HAP-1 (cell line): ENCODE results near the gene TCERG1.
A peak's percentile ranks its signal among the peaks of the same experiment; 100 is the strongest.

ENCODE experiments used
- DNase-seq, 2 experiments: peaks; one replicate each; pipeline ENCODE4 v3.0.0-alpha.2; 2016 to 2020; ENCODE audit warnings: low spot score in 2 of 2
- H3K27me3 ChIP-seq: fragments of 250-450 bp; sonication (Bioruptor Pico); 2 replicates; pipeline ENCODE4 v1.5.1; 2020; ENCODE audit warnings: low read depth, mild to moderate bottlenecking, moderate library complexity
- H3K36me3 ChIP-seq: fragments of 250-450 bp; sonication (Bioruptor Pico); replicated peaks from 2 replicates; pipeline ENCODE4 v1.5.1; 2020; ENCODE audit warnings: mild to moderate bottlenecking
- H3K4me1 ChIP-seq: fragments of 250-450 bp; sonication (Bioruptor Pico); 2 replicates; pipeline ENCODE4 v1.5.1; 2020; ENCODE audit warnings: mild to moderate bottlenecking
- H3K4me3 ChIP-seq: fragments of 250-450 bp; sonication (Bioruptor Pico); 2 replicates; pipeline ENCODE4 v1.5.1; 2020; ENCODE audit warnings: mild to moderate bottlenecking, moderate library complexity
- H3K9me3 ChIP-seq: fragments of 250-450 bp; sonication (Bioruptor Pico); 2 replicates; pipeline ENCODE4 v1.5.1; 2020; ENCODE audit warnings: mild to moderate bottlenecking, moderate library complexity
- in situ Hi-C: fragments of 300-500 bp; cut with MboI; formaldehyde crosslinking; loops from 3 replicates; pipeline ENCODE4 v1.14.3; 2020; ENCODE audit warnings: low sequenced_read_pairs, inconsistent platforms, mixed read lengths

Gene TCERG1

DNA sequence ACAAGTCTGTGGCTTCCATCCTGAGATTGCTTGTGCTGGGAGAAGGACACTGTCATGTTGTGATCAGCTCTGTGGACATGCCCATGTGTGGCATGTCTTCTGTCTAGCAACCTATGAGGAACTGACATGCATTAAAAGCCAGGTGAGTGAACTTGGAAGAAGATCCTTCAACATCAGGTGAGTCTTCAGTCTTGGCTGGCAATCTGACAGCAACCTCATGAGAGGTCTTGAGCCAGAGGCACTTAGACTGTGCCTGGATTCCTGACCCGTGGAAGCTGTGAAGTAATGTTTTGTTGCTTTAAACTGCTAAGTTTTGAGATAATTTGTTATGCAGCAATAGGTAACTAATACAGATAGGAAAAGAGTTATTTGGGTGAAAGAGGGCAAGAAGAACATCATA lies 6.8 kb upstream of the TCERG1 start:
- H3K27me3 ChIP-seq: peaks cover 8% of the 10 kb centered on the region
- no peaks in the 10 kb centered on the region for H3K9me3 ChIP-seq
- no peaks in the 10 kb centered on the region for H3K36me3 ChIP-seq
- no peak overlapping the region for H3K4me3 ChIP-seq
- H3K4me1 ChIP-seq: peaks cover 3% of the 10 kb centered on the region
- in situ Hi-C loops: no loop called here
- DNase-seq: no peak

DNA sequence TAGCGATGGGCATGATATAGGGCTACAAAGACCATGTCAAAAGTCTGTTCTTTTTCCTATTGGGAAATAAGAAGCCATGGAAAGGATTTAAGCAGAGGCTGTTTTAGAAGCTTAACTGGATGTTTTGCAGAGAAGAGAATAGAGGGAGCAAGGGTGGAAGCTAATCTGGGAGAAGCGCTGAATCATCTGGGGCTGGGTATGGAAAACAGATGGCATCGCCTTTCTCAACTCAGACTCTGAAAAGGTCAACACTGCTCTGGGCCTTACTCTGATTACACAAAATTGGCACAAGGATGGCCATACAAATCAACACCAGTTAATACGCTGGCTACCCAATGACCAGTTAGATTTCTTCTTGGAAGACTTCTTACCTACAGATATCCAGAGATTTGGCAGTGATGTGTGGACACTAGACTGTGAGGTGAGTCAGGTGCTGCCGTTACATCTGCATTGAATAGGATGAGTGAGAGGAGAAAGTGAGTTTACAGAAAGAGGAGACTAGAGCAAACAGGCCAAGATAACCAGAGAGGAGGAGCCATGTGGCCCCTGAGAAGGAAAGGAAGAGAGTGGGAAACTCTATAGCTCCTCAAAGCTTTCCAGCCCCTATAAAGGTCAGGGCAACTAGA lies 6.2 kb upstream of the TCERG1 start:
- H3K9me3 ChIP-seq: no peaks in the 10 kb centered on the region
- H3K4me3 ChIP-seq: no peak overlapping the region
- in situ Hi-C loops: no loop called here
- no peak for DNase-seq
- peaks cover 5% of the 10 kb centered on the region for H3K27me3 ChIP-seq
- no peaks in the 10 kb centered on the region for H3K36me3 ChIP-seq
- peaks cover 3% of the 10 kb centered on the region for H3K4me1 ChIP-seq

DNA sequence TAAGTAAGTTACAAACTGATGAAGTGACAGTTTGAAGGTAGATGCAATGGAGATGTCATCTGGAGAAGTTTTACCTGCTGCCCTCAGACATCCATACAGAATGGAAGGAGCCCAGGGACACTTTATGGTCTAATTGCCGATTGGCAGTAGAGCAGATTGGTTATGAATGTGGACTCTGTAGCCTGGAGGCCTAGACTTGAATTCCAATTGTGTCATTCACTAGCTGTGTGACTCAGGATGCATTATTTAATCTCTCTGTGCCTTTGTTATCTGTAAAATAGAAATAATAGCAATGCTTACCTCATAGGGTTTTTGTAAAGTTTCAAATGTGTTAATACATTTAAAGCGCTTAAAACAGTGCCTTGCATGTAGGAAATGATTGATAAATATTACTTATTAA lies 5.2 kb upstream of the TCERG1 start:
- Histone ChIP-seq H3K4me1 (peaks cover 7% of the 10 kb centered on the region), H3K27me3 (no peaks in the 10 kb centered on the region), H3K4me3 (no peak overlapping the region), H3K36me3 (no peaks in the 10 kb centered on the region), H3K9me3 (no peaks in the 10 kb centered on the region)
- in situ Hi-C loops: no loop called here
- DNase-seq: peak in 1 of 2 experiments; percentile 38

DNA sequence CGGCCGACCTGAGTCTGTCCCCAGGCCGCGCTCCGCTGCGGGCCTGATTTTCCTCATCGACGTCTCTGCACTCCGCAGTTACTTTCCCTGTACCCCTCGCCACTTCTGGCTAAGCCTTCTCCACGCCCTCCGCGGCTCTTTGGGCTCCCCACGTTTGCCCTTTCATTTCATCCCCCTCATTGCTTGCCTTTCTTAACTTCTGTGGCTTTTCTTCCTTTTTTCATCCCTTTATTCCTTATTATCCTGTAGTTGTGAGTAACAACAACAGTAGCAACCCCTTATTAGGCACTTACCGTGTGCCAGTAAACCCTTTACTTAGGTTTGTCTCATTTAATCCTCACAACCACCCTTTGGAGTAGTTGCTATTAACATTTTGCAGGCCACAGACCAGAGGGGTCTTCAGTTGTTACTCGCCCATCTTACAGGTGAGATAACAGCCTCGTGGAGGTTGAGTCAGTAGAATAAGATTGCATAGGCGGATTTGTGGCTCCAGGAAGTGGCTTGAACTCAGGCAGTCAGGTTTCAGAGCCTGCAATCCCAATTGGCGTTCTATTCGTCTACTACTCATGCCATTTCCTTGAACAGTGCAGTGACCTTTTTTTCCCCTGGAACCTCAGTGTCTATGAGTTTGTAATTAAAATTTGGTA lies 724 bp downstream of the TCERG1 start:
- peaks cover 6% of the 10 kb centered on the region for H3K36me3 ChIP-seq
- no peaks in the 10 kb centered on the region for H3K27me3 ChIP-seq
- peaks cover 22% of the 10 kb centered on the region for H3K4me1 ChIP-seq
- H3K9me3 ChIP-seq: no peaks in the 10 kb centered on the region
- in situ Hi-C loops: no loop called here
- DNase-seq: no peak
- H3K4me3 ChIP-seq: peak overlapping the region; percentile 95

DNA sequence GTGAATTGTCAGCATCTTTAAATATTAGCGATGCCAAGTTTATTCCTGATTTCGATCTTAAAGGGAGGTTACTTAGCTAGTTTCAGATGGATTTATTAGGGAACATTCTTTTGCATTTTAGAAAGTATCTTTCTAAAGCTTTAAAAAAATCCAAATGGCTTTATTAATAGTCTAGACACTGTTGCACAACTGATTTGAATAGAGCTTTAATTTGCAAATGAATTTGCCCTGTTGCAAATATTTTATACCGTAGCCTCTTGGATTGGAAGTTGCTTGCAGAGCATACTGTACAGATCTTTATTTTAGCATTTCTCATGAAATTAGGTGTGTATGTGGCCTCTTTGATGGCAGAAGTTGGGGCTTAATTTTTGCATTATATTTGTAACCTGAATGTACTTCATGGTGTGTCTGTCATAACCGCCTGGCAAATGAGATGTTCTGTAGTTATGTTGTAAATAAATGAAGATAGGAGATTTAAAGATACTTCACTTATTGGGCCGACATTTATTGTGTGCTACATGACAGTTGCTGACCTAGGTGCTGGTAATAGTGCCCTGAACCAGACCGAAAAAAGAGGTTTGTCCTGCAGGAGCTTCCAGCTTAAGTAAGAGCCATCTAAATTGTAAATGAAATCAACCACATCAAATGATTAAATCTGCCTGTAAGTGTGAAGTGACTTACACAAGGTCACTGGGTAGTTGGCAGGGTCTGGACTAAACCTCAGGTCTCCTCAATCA lies 1.8 kb downstream of the TCERG1 start:
- Histone ChIP-seq H3K36me3 (peaks cover 6% of the 10 kb centered on the region), H3K4me1 (peaks cover 22% of the 10 kb centered on the region), H3K9me3 (no peaks in the 10 kb centered on the region), H3K4me3 (peak overlapping the region; percentile 95), H3K27me3 (no peaks in the 10 kb centered on the region)
- DNase-seq: no peak
- in situ Hi-C loops: no loop called here

DNA sequence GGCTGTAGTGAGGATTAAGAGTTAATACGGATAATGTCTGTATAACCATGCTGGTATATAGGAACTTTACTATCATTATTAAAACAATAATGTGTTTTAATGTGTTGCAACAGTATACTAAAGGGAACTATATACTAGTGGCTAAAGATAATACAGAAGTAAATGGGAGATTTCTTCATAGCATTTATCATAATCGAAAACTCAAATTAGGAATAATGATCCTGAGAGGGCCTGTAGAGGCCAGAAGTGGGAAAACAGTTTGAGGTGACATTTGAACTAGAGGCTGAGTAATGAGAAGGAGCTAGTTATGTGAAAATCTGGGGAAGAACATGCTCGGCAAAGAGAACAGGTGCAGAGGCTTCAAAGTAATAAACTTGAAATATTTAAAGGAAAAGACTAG lies 2.9 kb downstream of the TCERG1 start:
- H3K4me1 ChIP-seq: peaks cover 22% of the 10 kb centered on the region
- no peaks in the 10 kb centered on the region for H3K9me3 ChIP-seq
- no peaks in the 10 kb centered on the region for H3K27me3 ChIP-seq
- in situ Hi-C loops: loop anchor here (25.0 kb wide), 1 partner anchor 288 kb away; no protein-coding TSS in a partner anchor
- peaks cover 13% of the 10 kb centered on the region for H3K36me3 ChIP-seq
- H3K4me3 ChIP-seq: no peak overlapping the region
- no peak for DNase-seq

DNA sequence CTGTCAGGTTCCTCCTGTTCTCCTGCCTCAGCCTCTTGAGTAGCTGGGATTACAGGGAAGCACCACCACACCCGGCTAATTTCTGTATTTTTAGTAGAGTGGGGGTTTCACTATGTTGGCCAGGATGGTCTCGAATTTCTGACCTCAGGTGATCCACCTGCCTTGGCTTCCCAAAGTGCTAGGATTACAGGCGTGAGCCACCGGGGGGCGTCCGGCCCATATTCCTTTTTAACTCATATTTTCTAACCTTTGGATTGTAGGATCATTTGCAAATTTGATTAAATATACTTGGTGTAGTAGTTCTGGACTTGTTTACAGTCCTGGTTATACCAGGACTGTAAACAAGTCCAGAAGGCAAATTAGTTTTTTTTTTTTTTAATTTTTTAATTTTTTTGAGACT lies 4.3 kb downstream of the TCERG1 start:
- H3K9me3 ChIP-seq: no peaks in the 10 kb centered on the region
- peaks cover 27% of the 10 kb centered on the region for H3K36me3 ChIP-seq
- in situ Hi-C loops: loop anchor here (25.0 kb wide), 1 partner anchor 289 kb away; no protein-coding TSS in a partner anchor
- H3K4me1 ChIP-seq: peaks cover 21% of the 10 kb centered on the region
- no peaks in the 10 kb centered on the region for H3K27me3 ChIP-seq
- DNase-seq: no peak
- H3K4me3 ChIP-seq: no peak overlapping the region

DNA sequence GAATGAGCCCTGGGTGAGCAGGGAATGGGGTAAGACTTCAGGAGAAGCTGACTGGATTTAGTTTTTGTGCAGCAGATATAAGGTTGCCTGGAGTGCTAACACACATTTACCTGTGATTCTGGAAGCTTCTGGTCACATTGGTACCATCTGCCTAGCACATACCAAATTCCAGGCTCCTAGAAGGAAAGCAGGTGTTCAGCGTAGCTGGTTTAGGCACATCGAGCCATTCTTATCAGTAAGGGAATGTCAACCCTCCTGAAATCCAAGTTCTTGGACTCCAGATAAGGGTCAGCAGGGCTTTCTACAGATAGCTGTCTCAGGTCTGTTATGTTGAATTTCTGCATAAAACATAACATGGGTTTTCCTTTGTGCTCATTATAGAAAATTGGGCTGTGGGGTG lies 10.3 kb downstream of the TCERG1 start:
- no peak for DNase-seq
- Histone ChIP-seq H3K36me3 (peaks cover 80% of the 10 kb centered on the region), H3K27me3 (no peaks in the 10 kb centered on the region), H3K4me3 (no peak overlapping the region), H3K4me1 (no peaks in the 10 kb centered on the region), H3K9me3 (no peaks in the 10 kb centered on the region)
- in situ Hi-C loops: loop anchor here (25.0 kb wide), 1 partner anchor 295 kb away; no protein-coding TSS in a partner anchor

DNA sequence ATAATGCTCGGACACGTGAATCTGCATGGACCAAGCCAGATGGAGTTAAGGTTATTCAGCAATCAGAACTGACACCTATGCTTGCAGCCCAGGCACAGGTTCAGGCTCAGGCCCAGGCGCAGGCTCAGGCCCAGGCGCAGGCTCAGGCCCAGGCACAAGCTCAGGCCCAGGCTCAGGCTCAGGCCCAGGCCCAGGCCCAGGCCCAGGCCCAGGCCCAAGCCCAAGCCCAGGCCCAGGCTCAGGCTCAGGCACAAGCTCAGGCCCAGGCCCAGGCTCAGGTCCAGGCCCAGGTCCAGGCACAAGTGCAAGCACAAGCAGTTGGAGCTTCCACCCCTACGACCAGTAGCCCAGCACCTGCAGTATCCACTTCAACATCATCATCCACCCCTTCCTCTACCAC lies 11.8 kb downstream of the TCERG1 start:
- in situ Hi-C loops: loop anchor here (25.0 kb wide), 1 partner anchor 297 kb away; no protein-coding TSS in a partner anchor
- Histone ChIP-seq H3K4me1 (no peaks in the 10 kb centered on the region), H3K27me3 (no peaks in the 10 kb centered on the region), H3K4me3 (no peak overlapping the region), H3K9me3 (no peaks in the 10 kb centered on the region), H3K36me3 (peaks cover 95% of the 10 kb centered on the region)
- no peak for DNase-seq

DNA sequence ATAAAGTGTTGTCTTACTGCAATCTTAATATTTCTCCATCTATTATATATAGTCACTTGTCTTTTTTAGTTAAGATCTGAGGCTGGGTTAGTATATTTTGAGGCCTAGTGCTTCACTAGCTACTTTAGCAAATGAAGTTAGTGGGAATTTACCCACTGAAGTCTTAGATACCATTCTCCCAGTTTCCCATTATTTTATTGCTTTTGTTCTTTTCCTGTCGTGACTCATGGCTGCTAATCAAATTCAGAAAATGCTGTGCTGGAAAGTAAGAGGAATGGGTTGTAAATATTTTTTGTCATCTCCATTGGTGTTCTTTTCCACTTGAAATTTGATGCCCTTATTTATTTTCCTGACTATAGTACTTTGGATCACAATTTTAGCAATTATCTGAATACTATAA lies 14.2 kb downstream of the TCERG1 start:
- Histone ChIP-seq H3K9me3 (no peaks in the 10 kb centered on the region), H3K27me3 (no peaks in the 10 kb centered on the region), H3K4me1 (no peaks in the 10 kb centered on the region), H3K4me3 (no peak overlapping the region), H3K36me3 (peaks cover 90% of the 10 kb centered on the region)
- DNase-seq: no peak
- in situ Hi-C loops: loop anchor here (25.0 kb wide), 1 partner anchor 299 kb away; no protein-coding TSS in a partner anchor

DNA sequence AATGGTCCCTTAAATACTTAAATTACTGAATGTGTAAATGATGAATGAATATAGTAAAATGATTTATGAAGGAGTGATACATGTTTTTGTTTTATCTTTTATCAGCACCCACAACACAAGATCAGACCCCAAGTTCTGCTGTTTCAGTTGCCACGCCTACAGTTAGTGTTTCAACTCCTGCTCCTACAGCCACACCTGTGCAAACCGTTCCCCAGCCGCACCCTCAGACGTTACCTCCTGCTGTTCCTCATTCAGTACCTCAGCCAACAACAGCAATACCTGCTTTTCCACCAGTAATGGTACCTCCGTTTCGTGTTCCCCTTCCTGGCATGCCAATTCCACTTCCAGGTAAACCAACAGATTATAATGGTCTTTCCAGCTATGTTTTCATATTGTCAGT lies 16.3 kb downstream of the TCERG1 start:
- Histone ChIP-seq H3K4me3 (no peak overlapping the region), H3K36me3 (peaks cover 83% of the 10 kb centered on the region), H3K4me1 (no peaks in the 10 kb centered on the region), H3K27me3 (no peaks in the 10 kb centered on the region), H3K9me3 (no peaks in the 10 kb centered on the region)
- no peak for DNase-seq
- in situ Hi-C loops: loop anchor here (25.0 kb wide), 1 partner anchor 301 kb away; no protein-coding TSS in a partner anchor

DNA sequence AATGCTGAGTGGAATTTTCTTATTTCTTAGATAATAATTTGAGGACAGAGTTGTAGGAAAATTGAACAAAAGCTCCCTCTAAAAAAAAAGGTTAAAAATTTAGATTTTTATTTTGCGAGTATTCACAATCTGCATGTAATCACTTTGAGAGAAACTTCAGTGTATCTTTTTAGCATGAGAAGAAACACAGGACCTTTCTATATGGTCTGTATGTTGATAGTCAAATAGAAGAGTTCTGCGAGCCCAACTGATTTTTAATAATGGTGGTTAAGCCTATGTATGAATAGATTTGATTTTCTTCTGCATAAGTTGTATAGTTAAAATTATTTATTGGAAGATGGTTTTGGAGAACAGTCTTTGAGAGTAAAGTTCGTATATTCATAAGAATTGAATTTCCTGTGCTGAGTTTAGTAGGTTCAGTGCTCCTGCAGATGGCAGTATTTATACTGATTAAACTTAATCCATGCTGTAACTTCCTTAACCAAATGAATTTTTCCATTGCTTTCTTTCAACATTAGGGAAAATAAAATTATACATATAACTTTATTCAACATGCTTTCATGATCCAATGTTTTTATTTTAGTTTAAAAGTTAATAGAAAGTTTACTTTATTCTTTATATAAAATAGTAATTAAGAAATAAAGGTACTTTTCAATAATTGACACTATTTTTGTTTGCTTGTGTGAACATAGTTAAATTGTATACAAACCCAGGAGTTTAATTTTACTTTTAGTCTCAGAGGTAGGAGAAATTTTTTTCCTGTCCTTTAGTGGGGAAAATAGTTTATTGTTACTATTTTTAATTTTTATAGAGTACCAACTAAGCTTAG lies 19.6 kb downstream of the TCERG1 start:
- H3K4me1 ChIP-seq: no peaks in the 10 kb centered on the region
- DNase-seq: no peak
- no peak overlapping the region for H3K4me3 ChIP-seq
- H3K27me3 ChIP-seq: no peaks in the 10 kb centered on the region
- in situ Hi-C loops: loop anchor here (25.0 kb wide), 1 partner anchor 304 kb away; no protein-coding TSS in a partner anchor
- H3K36me3 ChIP-seq: peaks cover 80% of the 10 kb centered on the region
- H3K9me3 ChIP-seq: no peaks in the 10 kb centered on the region

DNA sequence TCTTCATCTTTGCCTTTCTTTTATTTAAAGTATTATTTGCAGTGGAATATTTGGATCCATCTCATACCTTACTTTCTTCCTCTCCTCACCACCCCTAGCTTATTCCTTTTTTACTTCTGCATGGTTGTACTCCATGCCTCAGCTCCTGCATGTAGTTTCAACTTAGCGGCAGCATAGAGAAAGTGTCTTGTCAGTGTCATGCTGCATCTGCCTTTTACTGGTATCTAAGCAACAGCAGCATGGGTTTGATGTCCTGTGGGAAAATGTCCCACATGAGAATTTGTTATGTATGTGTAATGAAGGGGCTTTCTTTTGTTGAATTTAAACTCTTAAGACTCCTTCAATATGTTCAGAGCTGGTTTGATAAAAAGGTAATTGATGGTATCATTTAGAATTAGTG lies 20.6 kb downstream of the TCERG1 start:
- DNase-seq: no peak
- H3K36me3 ChIP-seq: peaks cover 81% of the 10 kb centered on the region

More for the DNA sequence above, 20.6 kb downstream of the TCERG1 start:
- H3K9me3 ChIP-seq: no peaks in the 10 kb centered on the region
- H3K4me1 ChIP-seq: no peaks in the 10 kb centered on the region
- H3K27me3 ChIP-seq: no peaks in the 10 kb centered on the region
- in situ Hi-C loops: loop anchor here (25.0 kb wide), 1 partner anchor 305 kb away; no protein-coding TSS in a partner anchor
- no peak overlapping the region for H3K4me3 ChIP-seq
